GM10266 (cell line): ENCODE results near the gene LANCL2.

Experiments used
- DNase-seq: peaks from one replicate; pipeline ENCODE4 v3.0.0; 2012; ENCODE audit errors: extremely low spot score
- TF ChIP-seq, protein P1 (sequence below): IDR thresholded peaks from 2 replicates; pipeline ENCODE4 v1.5.1; 2012; ENCODE audit warnings: mild to moderate bottlenecking, low read depth; ENCODE audit not compliant: control insufficient read depth, insufficient read depth; ENCODE audit errors: missing control alignments

LANCL2 gene

DNA sequence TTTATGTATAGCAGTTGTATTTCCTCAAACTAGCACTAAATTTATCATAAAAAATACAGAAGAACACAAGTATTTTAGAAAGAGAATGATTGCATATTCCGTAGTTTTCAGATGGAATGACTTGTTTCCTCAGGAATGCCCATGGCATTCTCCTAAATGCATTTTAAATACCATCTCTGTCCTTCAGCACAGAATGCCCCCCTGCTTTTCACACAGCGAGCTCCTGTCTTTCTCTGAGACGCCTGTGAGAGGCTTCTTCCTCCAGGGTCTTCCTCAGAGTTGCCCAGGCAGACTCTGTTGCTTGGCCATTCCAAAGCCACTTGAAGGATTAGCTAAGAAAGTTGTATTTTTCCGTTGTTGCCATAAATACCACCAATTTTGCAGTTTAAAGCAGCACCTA lies 10.1 kb downstream of the LANCL2 start:
- TF ChIP-seq, protein P1, sequence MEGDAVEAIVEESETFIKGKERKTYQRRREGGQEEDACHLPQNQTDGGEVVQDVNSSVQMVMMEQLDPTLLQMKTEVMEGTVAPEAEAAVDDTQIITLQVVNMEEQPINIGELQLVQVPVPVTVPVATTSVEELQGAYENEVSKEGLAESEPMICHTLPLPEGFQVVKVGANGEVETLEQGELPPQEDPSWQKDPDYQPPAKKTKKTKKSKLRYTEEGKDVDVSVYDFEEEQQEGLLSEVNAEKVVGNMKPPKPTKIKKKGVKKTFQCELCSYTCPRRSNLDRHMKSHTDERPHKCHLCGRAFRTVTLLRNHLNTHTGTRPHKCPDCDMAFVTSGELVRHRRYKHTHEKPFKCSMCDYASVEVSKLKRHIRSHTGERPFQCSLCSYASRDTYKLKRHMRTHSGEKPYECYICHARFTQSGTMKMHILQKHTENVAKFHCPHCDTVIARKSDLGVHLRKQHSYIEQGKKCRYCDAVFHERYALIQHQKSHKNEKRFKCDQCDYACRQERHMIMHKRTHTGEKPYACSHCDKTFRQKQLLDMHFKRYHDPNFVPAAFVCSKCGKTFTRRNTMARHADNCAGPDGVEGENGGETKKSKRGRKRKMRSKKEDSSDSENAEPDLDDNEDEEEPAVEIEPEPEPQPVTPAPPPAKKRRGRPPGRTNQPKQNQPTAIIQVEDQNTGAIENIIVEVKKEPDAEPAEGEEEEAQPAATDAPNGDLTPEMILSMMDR, result no peak
- DNase-seq, result no peak

DNA sequence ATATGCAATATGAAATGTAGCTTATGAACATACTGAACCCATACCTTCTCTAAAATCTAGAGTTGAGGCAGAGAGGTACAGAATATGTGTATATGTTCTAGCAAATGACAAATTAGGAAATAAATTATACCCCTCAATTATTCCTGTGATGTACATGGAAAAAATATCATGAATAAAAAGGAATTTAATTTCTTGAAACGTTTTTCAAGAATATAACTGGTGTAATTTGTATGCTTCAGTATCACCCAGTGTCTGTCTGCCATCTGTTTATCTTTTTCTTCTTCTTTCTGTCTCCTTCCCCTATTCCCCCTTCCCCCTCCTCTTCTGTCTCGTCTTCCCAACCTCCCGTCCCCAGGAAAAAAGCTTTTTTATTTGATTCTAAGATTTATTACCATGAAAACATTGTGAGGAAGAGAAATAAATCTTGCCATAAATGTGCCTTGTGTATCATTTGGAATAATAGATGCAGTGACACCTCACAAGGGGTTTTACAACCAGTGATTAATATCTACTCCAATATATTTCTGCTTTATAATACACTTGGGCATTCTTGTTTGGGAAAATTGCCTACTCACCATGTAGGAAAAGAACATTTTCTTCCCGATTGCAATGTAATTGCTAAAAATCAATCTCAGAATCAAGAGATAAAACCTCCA lies 12.2 kb downstream of the LANCL2 start:
- DNase-seq, result no peak
- TF ChIP-seq, protein P1, result no peak

DNA sequence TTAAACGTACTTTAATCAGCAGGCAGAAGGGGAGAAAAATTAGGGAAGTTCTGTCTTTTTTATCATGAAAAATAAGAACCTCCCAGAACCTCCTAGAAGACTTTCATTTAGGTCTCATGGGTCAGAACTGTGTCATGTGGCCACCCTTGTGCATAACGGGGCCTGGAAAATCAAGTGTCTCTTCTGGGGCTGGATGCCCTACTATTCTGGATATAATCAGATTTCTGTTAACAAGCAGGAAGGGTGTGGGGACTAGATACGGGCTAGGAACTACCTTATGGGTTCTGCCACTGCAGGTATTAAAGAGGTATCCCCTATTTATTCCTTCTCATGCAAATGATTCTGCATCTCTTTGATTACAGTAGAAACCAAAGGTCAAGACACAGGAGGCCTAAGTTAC lies 14.1 kb downstream of the LANCL2 start:
- TF ChIP-seq, protein P1, result no peak
- no peak for DNase-seq

DNA sequence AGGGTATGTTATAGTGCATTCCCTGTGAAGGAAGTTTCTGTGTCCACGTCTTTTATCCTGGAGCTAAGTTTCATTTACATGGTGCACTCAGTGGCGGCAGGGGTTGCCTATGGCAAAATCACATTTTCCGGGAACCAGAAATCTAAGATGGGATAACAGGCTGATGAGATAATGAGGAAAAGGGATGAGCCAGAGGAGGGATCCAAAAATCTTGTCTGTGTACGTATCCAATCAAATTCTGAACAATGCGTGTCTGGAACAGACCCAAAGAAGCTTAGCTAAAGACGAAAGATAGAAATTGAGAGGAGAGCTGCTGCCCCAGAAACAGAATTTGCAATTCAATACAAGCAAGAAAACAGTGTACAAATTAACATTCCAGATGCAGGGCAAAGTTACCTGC lies 16.1 kb downstream of the LANCL2 start:
- TF ChIP-seq, protein P1, result no peak
- no peak for DNase-seq

DNA sequence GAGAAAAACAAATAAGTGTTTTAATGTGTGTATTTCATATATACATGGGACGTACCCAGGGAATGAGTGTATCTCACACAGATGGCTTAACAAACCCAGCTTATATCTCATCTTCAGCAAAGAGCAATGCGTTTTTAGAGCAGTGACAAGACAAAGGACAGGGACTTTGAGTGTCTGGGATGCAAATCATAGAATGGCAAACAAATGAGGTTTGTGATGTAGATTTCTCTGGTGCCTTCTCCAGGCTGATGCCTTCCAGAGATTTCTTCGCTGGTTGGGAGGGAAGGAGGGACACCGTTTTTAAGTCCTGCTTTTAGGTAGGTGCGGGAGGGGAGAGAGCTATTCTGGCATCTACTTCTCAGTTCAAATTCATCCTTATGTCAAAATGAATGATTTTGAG lies 16.6 kb downstream of the LANCL2 start:
- TF ChIP-seq, protein P1, result no peak
- DNase-seq, result no peak

DNA sequence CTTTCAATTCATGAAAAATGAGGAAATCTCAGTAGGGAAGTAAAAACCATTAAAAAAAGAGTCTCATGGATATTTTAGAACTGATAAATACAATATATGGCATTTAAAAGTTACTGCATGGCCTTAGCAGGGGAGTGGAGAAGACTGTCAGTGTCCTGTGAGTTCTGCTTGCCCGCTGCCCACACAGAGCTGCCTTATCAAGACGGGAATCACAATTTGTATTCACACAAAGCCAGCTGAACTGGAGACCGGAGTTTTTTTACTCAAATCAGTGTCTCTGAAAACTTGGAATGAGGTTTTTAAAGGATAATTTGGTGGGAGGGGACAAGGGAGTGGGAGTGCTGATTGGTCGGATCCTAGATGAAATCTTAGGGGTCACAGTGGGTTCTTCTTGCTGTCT lies 17.1 kb downstream of the LANCL2 start:
- DNase-seq, result no peak
- TF ChIP-seq, protein P1, result no peak

DNA sequence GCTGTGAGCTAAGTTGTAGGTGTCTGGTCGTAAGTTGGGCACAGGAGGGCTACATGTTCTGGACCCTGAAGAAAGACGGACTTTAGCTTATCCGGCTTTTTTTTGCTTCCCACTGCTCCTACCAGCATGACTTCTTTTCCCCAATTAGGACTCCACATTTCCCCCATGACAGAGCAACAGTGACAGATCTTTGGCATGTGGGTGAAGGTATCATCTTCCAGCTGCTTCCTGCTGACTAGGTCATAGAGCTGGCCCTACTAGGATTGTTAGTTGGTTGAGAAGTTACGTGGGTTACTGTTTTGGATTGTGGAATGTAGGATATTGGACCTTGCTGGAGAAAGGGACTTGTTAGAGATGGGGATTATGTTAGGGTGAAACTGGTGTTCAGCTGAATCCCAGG lies 21.4 kb downstream of the LANCL2 start:
- TF ChIP-seq, protein P1, result no peak
- DNase-seq, result no peak
